Central memory CD8-positive, alpha-beta T cell (primary cell): ENCODE measurements around the gene HNF1A.
A peak's percentile ranks its signal among the peaks of the same experiment; 100 is the strongest.
"Not testable (repeated sequence)": the region's sequence is repeated elsewhere in the genome, so short reads cannot be mapped to it uniquely, and the experiment has no call there.

Experiments used
- ATAC-seq: fragments of 150-1000 bp; cut with Tn5 transposase; replicated peaks from 2 replicates; pipeline ENCODE4 v1.10.0; 2022; ENCODE audit warnings: mild to moderate bottlenecking, moderate FRiP score, moderate number of reproducible peaks; ENCODE audit not compliant: poor library complexity, severe bottlenecking; ENCODE audit errors: extremely low read depth
- DNase-seq, 2 donors: peaks; one replicate each; pipeline ENCODE4 v3.0.0; 2021; ENCODE audit warnings: low spot score in 2 of 2
- H3K27ac Mint-ChIP-seq: one replicate; pipeline ENCODE4 v1.8.0; 2022; ENCODE audit warnings: low read depth, mild to moderate bottlenecking, moderate library complexity, mixed read lengths
- H3K27me3 Mint-ChIP-seq: one replicate; pipeline ENCODE4 v1.8.0; 2022; ENCODE audit warnings: mixed read lengths
- H3K36me3 Mint-ChIP-seq: one replicate; pipeline ENCODE4 v1.8.0; 2022; ENCODE audit warnings: mild to moderate bottlenecking, moderate library complexity, mixed read lengths; ENCODE audit not compliant: insufficient read depth
- H3K4me1 Mint-ChIP-seq: one replicate; pipeline ENCODE4 v1.8.0; 2022; ENCODE audit warnings: mixed read lengths
- H3K4me3 Mint-ChIP-seq: one replicate; pipeline ENCODE4 v1.8.0; 2022; ENCODE audit warnings: mild to moderate bottlenecking, moderate library complexity, mixed read lengths
- H3K9me3 Mint-ChIP-seq: one replicate; pipeline ENCODE4 v1.8.0; 2022; ENCODE audit warnings: mixed read lengths

Gene HNF1A

DNA sequence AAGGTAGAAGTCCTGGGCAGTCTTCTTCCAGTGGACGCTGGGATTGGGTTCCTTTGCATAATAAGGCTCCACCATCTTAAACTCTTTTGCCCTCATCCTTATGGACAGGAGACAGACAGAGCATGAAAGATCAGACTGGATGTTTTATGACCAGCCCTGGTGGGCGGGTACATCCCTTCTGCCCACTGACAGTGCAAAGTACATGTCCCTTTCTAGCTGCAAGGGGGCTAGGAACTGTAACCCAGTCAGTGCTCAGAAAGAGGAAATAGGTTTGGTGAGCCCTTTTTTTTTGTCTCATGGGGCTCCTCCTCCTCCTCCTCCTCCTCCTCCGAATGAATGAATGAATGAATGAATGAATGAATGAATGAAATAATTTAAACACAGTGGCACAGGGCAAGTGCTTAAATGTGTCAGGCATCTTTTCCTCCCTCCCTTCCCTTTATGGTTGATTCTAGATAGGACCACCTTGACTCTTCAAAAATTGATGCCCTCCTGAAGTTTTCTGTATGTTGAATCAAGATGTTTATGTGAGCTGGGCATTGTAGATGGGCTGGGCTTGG, 36.4 kb upstream of the HNF1A start:
- DNase-seq (no peak), ATAC-seq (no peak)
- peaks cover 5% of the 10 kb centered on the region for H3K4me1 Mint-ChIP-seq
- no peak overlapping the region for H3K4me3 Mint-ChIP-seq
- H3K36me3 Mint-ChIP-seq: peaks cover 1% of the 10 kb centered on the region
- H3K9me3 Mint-ChIP-seq: no peaks in the 10 kb centered on the region
- peaks cover 30% of the 10 kb centered on the region for H3K27me3 Mint-ChIP-seq
- no peak overlapping the region for H3K27ac Mint-ChIP-seq

DNA sequence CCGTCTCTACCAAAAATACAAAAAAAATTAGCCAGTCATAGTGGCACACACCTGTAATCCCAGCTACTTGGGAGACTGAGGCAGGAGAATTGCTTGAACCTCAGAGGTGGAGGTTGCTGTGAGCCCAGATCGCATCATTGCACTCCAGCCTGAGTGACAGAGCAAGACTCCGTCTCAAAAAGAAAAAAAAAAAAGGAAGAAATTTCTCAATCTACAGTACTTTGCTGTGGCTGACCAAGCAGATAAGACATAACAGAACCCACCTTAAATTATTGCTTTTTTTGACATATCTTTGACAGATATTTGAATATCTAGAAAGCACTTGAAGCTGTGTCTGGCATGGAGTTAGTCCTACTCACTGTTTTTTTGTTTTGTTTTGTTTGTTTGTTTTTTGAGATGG, 34.9 kb upstream of the HNF1A start:
- Mint-ChIP-seq H3K4me3 (no peak overlapping the region), H3K9me3 (no peaks in the 10 kb centered on the region), H3K4me1 (peaks cover 5% of the 10 kb centered on the region), H3K27ac (no peak overlapping the region), H3K27me3 (peaks cover 17% of the 10 kb centered on the region), H3K36me3 (peaks cover 2% of the 10 kb centered on the region)
- ATAC-seq (no peak), DNase-seq (no peak)

GRCh38 chr12:120944645-120945217, 33.6 kb upstream of the HNF1A start:
- Mint-ChIP-seq H3K27me3 (peaks cover 5% of the 10 kb centered on the region), H3K4me3 (no peak overlapping the region), H3K9me3 (no peaks in the 10 kb centered on the region), H3K36me3 (peaks cover 2% of the 10 kb centered on the region), H3K27ac (no peak overlapping the region), H3K4me1 (peaks cover 5% of the 10 kb centered on the region)
- peak; percentile 39 to 48 for DNase-seq
- ATAC-seq: peak; percentile 52

DNA sequence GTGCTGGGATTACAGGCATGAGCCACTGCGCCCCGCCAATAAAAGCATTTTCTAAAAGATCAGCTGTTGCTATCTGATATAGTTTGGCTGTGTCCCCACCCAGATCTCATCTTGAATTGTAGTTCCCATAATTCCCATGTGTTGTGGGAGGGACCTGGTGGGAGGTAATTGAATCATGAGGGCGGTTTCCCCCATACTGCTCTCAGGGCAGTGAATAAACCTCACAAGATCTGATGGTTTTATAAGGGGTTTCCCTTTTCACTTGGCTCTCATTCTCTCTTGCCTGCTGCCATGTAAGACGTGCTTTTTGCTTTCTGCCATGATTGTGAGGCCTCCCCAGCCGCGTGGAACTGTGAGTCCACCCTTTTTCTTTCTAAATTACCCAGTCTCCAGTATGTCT, 32.8 kb upstream of the HNF1A start:
- not testable (repeated sequence) for H3K4me3 Mint-ChIP-seq, DNase-seq, H3K9me3 Mint-ChIP-seq, ATAC-seq, H3K27me3 Mint-ChIP-seq, H3K36me3 Mint-ChIP-seq, H3K4me1 Mint-ChIP-seq, H3K27ac Mint-ChIP-seq

DNA sequence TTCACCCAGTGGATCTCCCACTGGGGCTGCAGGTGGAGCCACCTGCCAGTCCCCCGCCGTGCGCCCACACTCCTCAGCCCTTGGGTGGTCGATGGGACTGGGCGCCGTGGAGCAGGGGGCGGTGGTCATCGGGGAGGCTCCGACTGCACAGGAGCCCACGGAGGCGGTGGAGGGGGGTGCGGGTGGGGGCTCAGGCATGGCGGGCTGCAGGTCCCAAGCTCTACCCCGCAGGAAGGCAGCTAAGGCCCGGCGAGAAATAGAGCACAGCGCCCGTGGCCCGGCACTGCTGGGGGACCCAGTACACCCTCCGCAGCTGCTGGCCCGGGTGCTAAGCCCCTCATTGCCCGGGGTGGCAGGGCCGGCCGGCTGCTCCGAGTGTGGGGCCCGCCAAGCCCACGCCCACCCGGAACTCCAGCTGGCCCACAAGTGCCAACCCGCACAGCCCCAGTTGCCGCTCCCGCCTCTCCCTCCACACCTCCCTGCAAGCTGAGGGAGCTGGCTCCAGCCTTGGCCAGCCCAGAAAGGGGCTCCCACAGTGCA, 28.0 kb upstream of the HNF1A start:
- not testable (repeated sequence) for H3K27me3 Mint-ChIP-seq, H3K4me3 Mint-ChIP-seq, H3K4me1 Mint-ChIP-seq, H3K27ac Mint-ChIP-seq, H3K9me3 Mint-ChIP-seq, ATAC-seq, H3K36me3 Mint-ChIP-seq, DNase-seq

DNA sequence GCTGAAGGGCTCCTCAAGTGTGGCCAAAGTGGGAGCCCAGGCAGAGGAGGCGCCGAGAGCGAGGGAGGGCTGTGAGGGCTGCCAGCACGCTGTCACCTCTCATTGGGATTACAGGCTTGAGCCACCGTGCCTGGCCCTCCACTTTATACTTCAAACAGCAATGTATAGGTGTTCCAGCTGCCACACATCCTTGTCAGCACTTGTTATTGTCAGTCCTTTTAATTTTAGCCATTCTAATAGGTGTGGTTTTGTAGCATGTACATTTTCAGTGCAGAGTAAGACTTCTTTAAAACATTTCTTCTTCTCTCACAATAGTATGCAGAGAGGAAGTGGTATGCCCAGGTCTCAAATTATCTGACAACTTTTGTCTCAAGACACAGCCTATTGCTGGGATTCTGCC, 27.5 kb upstream of the HNF1A start:
- Mint-ChIP-seq H3K4me1 (no peaks in the 10 kb centered on the region), H3K9me3 (no peaks in the 10 kb centered on the region), H3K4me3 (no peak overlapping the region), H3K36me3 (peaks cover 3% of the 10 kb centered on the region), H3K27ac (no peak overlapping the region), H3K27me3 (no peaks in the 10 kb centered on the region)
- ATAC-seq: no peak
- no peak for DNase-seq

- H3K4me3 Mint-ChIP-seq: no peak overlapping the region
- ATAC-seq: no peak
- no peaks in the 10 kb centered on the region for H3K9me3 Mint-ChIP-seq
- DNase-seq: no peak
- H3K27ac Mint-ChIP-seq: no peak overlapping the region
- H3K4me1 Mint-ChIP-seq: peaks cover 7% of the 10 kb centered on the region
- H3K36me3 Mint-ChIP-seq: peaks cover 3% of the 10 kb centered on the region
- H3K27me3 Mint-ChIP-seq: no peaks in the 10 kb centered on the region
Measured at GRCh38 chr12:120955232-120955631, 23.1 kb upstream of the HNF1A start.

GRCh38 chr12:120956579-120957300, 21.6 kb upstream of the HNF1A start:
- peaks cover 3% of the 10 kb centered on the region for H3K36me3 Mint-ChIP-seq
- H3K27me3 Mint-ChIP-seq: no peaks in the 10 kb centered on the region
- no peaks in the 10 kb centered on the region for H3K9me3 Mint-ChIP-seq
- H3K27ac Mint-ChIP-seq: no peak overlapping the region
- no peak for ATAC-seq
- no peak overlapping the region for H3K4me3 Mint-ChIP-seq
- H3K4me1 Mint-ChIP-seq: peaks cover 7% of the 10 kb centered on the region
- no peak for DNase-seq

- H3K27ac Mint-ChIP-seq: peak overlapping the region; percentile 79
- peak overlapping the region; percentile 34 for H3K4me3 Mint-ChIP-seq
- peaks cover 7% of the 10 kb centered on the region for H3K4me1 Mint-ChIP-seq
- DNase-seq: no peak
- ATAC-seq: no peak
- no peaks in the 10 kb centered on the region for H3K9me3 Mint-ChIP-seq
- H3K36me3 Mint-ChIP-seq: peaks cover 3% of the 10 kb centered on the region
- H3K27me3 Mint-ChIP-seq: no peaks in the 10 kb centered on the region
Measured at GRCh38 chr12:120959111-120959878, 19.0 kb upstream of the HNF1A start.

GRCh38 chr12:120960657-120961056, 17.7 kb upstream of the HNF1A start:
- Mint-ChIP-seq H3K4me3 (no peak overlapping the region), H3K4me1 (peaks cover 7% of the 10 kb centered on the region), H3K36me3 (peaks cover 3% of the 10 kb centered on the region), H3K9me3 (no peaks in the 10 kb centered on the region), H3K27me3 (no peaks in the 10 kb centered on the region), H3K27ac (peak overlapping the region; percentile 79)
- ATAC-seq (no peak), DNase-seq (no peak)

DNA sequence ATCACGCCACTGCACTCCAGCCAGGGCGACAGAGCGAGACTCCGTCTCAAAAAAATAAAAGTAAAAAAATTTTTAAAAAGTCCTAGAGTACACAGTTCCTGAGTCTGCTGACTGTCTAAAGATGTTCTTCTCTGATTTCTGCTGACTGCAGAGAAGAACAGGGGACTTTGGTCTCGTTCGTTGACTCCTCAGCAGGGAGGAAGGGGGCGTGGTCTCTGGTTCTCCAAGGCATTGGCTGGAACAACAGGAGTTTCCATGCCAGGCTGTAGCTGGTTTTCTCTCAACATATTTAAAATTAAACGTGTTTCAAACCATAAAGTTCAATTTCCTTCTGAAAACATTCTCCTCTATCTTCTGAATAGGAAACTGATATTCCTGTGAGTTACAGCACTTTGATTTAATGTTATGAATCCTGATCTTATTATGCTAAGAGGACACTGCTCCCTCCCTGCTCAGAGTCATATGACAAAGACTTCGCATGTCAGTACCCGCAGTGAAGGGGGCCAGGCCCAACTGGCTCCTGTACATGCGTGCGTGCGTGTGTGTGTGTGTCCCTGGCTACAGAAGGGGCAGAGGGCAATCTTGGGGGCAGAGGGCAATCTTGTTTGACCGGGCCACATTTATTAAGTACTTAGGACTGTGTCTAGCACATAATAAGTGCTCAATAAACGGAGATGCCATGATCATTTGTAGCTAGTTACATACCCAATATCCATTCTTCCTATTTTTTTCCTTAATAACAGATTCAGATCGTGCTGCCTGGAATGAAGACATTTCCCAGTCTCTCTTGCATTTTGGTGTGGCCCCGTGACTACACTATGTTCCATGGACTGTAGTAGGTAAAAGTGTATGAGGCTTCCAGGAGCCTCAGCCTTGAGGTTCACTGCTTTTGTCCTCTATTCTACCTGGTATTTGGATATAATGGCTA, 16.5 kb upstream of the HNF1A start:
- no peak overlapping the region for H3K27ac Mint-ChIP-seq
- DNase-seq (no peak), ATAC-seq (no peak)
- H3K36me3 Mint-ChIP-seq: peaks cover 2% of the 10 kb centered on the region
- H3K9me3 Mint-ChIP-seq: no peaks in the 10 kb centered on the region
- no peaks in the 10 kb centered on the region for H3K27me3 Mint-ChIP-seq
- H3K4me3 Mint-ChIP-seq: no peak overlapping the region
- peaks cover 7% of the 10 kb centered on the region for H3K4me1 Mint-ChIP-seq

DNA sequence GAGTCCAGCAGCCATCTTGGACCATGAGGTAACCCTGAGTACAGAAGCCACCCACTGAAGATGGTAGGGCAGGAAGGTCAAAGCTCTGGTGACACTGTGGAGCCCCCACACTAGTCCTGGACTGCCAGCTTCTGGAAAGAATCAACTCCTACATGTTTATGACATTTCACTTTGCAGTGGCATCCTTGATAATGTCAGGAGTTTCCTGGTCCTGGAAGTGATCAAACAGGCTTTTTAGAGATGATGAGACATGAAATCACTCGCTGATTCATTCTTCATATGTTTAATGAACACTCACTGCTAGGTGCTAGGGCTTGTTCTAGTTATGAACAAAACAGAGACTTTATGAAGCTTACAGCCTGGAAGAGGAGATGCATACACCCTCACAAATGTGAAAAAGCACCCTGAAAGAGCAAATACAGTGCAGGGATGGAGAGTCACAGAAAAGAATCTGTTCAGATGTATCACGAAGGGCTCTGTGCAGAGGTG, 15.8 kb upstream of the HNF1A start:
- Mint-ChIP-seq H3K27ac (no peak overlapping the region), H3K4me3 (no peak overlapping the region), H3K4me1 (peaks cover 7% of the 10 kb centered on the region), H3K36me3 (peaks cover 2% of the 10 kb centered on the region), H3K27me3 (no peaks in the 10 kb centered on the region), H3K9me3 (no peaks in the 10 kb centered on the region)
- no peak for DNase-seq
- ATAC-seq: no peak
